ENCODE measurements around the gene C9orf78.

GRCh38 chr9:129803676-129804060 is 31.4 kb downstream of the C9orf78 start:
- TF ChIP-seq, protein P1, sequence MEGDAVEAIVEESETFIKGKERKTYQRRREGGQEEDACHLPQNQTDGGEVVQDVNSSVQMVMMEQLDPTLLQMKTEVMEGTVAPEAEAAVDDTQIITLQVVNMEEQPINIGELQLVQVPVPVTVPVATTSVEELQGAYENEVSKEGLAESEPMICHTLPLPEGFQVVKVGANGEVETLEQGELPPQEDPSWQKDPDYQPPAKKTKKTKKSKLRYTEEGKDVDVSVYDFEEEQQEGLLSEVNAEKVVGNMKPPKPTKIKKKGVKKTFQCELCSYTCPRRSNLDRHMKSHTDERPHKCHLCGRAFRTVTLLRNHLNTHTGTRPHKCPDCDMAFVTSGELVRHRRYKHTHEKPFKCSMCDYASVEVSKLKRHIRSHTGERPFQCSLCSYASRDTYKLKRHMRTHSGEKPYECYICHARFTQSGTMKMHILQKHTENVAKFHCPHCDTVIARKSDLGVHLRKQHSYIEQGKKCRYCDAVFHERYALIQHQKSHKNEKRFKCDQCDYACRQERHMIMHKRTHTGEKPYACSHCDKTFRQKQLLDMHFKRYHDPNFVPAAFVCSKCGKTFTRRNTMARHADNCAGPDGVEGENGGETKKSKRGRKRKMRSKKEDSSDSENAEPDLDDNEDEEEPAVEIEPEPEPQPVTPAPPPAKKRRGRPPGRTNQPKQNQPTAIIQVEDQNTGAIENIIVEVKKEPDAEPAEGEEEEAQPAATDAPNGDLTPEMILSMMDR (optimal IDR thresholded peaks at IDR 0.05 in 1 of 3, IDR thresholded peaks at IDR 0.05 in 1 of 3, conservative IDR thresholded peaks at IDR 0.05 in 1 of 3; ENCODE audit: extremely low read depth in 1 of 3, insufficient read depth in 2 of 3, low read length in 3 of 3): no peak
- TF ChIP-seq EZH2 (IDR thresholded peaks at IDR 0.05; ENCODE audit: low read length): no peak
